H1 (cell line): ENCODE results near the gene CACNB2. TPM values are rescaled to one million over a fixed set of nuclear protein-coding genes. Genes with fewer than 3 reads are reported as not detected.

Experiments
- PHF8 ChIP-seq: fragments of 200-600 bp; sonication (generic); conservative IDR thresholded peaks from 2 replicates; pipeline ENCODE4 v1.7.1; 2012; ENCODE audit warnings: low read depth, mild to moderate bottlenecking, inconsistent platforms, low read length, moderate library complexity
- POLR2A ChIP-seq, 2 experiments: IDR thresholded peaks; 1 replicate in 1 of 2; 2 replicates in 1 of 2; pipeline ENCODE4 v1.6.1; 2011; ENCODE audit warnings: low read depth in 2 of 2, low read length in 2 of 2, mild to moderate bottlenecking in 2 of 2; ENCODE audit errors: control extremely low read depth in 1 of 2
- polyA plus RNA-seq, 7 experiments: library from polyadenylated mRNA; depleted of rRNA in 3 of 7; stranded (reverse) in 5 of 7; unstranded in 2 of 7; fragments of >200 nt in 5 of 7; fragments of 200-250 nt in 2 of 7; gene quantifications; 1 replicate in 5 of 7; 2 replicates in 1 of 7; 4 replicates in 1 of 7; pipeline versions ENCODE4 v1.2.1 to v1.2.3, GENCODE V29; 2011 to 2013; ENCODE audit warnings: missing spikeins in 2 of 7, mixed read lengths in 2 of 7
- total RNA-seq: library from RNA; stranded (reverse); fragmentation: NEBNext Ultra II Directional; extraction: Animal tissue kit (Norgen Biotek cat#: 25700); gene quantifications from 2 replicates; pipeline ENCODE4 v1.2.1, GENCODE V29; 2021
- TF ChIP-seq, protein P1 (sequence below): IDR thresholded peaks from 2 replicates; pipeline ENCODE4 v1.6.1; 2011; ENCODE audit warnings: low read length, improper control_type of control experiment

The CACNB2 gene
- total and polyA plus RNA-seq, 2 of the 8 experiments (the other 6 are each of a cell fraction or from before 2014, with no cell fraction given), result 2.4 to 3.2 TPM

DNA sequence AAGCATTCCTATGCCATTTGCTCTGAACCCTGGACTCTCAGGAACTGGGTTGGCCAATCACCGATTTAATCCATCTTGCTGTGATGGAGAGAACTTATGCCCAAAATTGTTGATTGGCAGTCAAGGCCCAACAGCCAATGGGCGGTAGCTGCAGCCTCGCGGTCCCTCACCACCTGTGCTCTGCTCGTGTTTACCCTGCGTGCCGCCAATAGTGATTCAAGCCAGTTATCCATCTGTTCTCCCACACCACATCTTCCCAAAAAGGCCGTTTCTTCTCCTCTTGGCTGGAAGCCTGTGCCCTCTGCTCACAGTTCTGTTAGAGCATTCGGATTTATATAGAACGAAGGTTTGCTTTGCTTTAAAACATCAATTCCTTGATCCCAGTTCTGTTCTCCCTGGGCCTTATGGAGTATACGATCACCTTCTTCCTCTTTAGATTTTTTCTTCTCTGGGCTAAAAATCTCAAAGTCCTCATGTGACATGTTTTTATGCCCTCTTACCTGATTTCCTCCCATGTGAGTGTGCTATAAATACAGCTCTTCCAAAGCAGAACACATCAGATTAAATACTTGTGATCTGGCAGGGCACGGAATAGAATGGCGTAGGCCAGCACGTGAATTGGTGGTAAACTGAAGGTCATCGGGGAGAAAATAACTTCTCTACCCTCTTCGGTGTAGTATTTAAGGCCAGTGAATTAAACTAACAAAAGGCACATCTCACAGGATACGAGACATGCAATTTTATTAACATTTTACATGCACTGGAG is 298.3 kb downstream of the CACNB2 start (continued):
- no peak for TF ChIP-seq PHF8
- TF ChIP-seq, protein P1, sequence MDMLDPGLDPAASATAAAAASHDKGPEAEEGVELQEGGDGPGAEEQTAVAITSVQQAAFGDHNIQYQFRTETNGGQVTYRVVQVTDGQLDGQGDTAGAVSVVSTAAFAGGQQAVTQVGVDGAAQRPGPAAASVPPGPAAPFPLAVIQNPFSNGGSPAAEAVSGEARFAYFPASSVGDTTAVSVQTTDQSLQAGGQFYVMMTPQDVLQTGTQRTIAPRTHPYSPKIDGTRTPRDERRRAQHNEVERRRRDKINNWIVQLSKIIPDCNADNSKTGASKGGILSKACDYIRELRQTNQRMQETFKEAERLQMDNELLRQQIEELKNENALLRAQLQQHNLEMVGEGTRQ, result no peak
- no peak for TF ChIP-seq POLR2A (IDR thresholded peaks at IDR 0.05; ENCODE audit: control extremely low read depth in 1 of 2, low read depth in 2 of 2, low read length in 2 of 2)
